A673 (cell line): ENCODE measurements around the gene PIP4K2A. TPM values are rescaled to one million over a fixed set of nuclear protein-coding genes. Genes with fewer than 3 reads are reported as not detected.

ENCODE experiments used
- BruUV-seq: library from RNA; stranded (reverse); fragments of 400-500 nt; replicated peaks from 2 replicates; lab custom pipeline; 2021; lab: Mats Ljungman, UMichigan
- CTCF ChIA-PET: fragments of 300-600 bp; sonication (Branson Sonifier 250); formaldehyde crosslinking; loops from one replicate; lab custom pipeline; 2022; ENCODE audit warnings: antibody characterized with exemption; lab: Charles Lee
- POLR2A ChIA-PET: fragments of 300-600 bp; sonication (Branson Sonifier 250); formaldehyde crosslinking; loops from one replicate; lab custom pipeline; 2022; ENCODE audit warnings: antibody characterized with exemption; ENCODE audit not compliant: low non-redundant PET; lab: Charles Lee
- DNase-seq: peaks from one replicate; pipeline ENCODE4 v3.0.0-alpha.2; 2015; ENCODE audit warnings: low spot score
- H3K27ac ChIP-seq: fragments of 200-600 bp; sonication (generic); 2 replicates; pipeline ENCODE4 v1.5.1; 2016; ENCODE audit warnings: mixed run types, low read depth, mild to moderate bottlenecking, mixed read lengths, antibody characterized with exemption, low read length; ENCODE audit not compliant: poor library complexity, severe bottlenecking
- H3K27me3 ChIP-seq: fragments of 200-600 bp; sonication (generic); replicated peaks from 2 replicates; pipeline ENCODE4 v1.6.1; 2017; ENCODE audit warnings: mixed run types, low read depth, mild to moderate bottlenecking, mixed read lengths, antibody characterized with exemption, low read length; ENCODE audit not compliant: insufficient read depth, poor library complexity
- H3K36me3 ChIP-seq: fragments of 200-600 bp; sonication (generic); 2 replicates; pipeline ENCODE4 v1.6.1; 2016; ENCODE audit warnings: mixed run types, mild to moderate bottlenecking, mixed read lengths, antibody characterized with exemption, low read length; ENCODE audit not compliant: insufficient read depth, poor library complexity, severe bottlenecking
- H3K4me1 ChIP-seq: fragments of 200-600 bp; sonication (generic); 2 replicates; pipeline ENCODE4 v1.6.1; 2017; ENCODE audit warnings: mixed run types, mild to moderate bottlenecking, mixed read lengths, antibody characterized with exemption, low read length; ENCODE audit not compliant: insufficient read depth, poor library complexity, severe bottlenecking
- H3K4me3 ChIP-seq: fragments of 200-600 bp; sonication (generic); 2 replicates; pipeline ENCODE4 v1.5.1; 2016; ENCODE audit warnings: low read depth, mixed run types, mild to moderate bottlenecking, mixed read lengths, low read length; ENCODE audit not compliant: poor library complexity, severe bottlenecking
- H3K9me3 ChIP-seq: fragments of 200-600 bp; sonication (generic); 2 replicates; pipeline ENCODE4 v1.6.1; 2016; ENCODE audit warnings: mixed run types, low read depth, mild to moderate bottlenecking, mixed read lengths, antibody characterized with exemption, low read length; ENCODE audit not compliant: poor library complexity, severe bottlenecking
- EZH2 ChIP-seq: fragments of 200-600 bp; sonication (generic); IDR thresholded peaks from 2 replicates; pipeline ENCODE4 v1.6.1; 2017; ENCODE audit warnings: borderline replicate concordance, low read depth, mild to moderate bottlenecking, mixed read lengths, antibody characterized with exemption, low read length; ENCODE audit not compliant: poor library complexity, severe bottlenecking
- intact Hi-C: fragments of 100-400 bp; cut with micrococcal nuclease; formaldehyde crosslinking; loops from one replicate; pipeline ENCODE4 v1.10.0; 2022; ENCODE audit not compliant: unreplicated experiment
- total RNA-seq: library from RNA; stranded (reverse); gene quantifications from 2 replicates; pipeline ENCODE4 v1.2.3, GENCODE V29; 2021
- TF ChIP-seq, protein P1 (sequence below): fragments of 300-800, 200-600 bp; sonication (generic); conservative IDR thresholded peaks from 2 replicates; pipeline ENCODE4 v1.5.1; 2017; ENCODE audit warnings: low read depth, mild to moderate bottlenecking, antibody characterized with exemption, low read length, moderate library complexity, mixed read lengths

Gene PIP4K2A
- total RNA-seq, 1 experiment from 2014 or later = 19.8 TPM

DNA sequence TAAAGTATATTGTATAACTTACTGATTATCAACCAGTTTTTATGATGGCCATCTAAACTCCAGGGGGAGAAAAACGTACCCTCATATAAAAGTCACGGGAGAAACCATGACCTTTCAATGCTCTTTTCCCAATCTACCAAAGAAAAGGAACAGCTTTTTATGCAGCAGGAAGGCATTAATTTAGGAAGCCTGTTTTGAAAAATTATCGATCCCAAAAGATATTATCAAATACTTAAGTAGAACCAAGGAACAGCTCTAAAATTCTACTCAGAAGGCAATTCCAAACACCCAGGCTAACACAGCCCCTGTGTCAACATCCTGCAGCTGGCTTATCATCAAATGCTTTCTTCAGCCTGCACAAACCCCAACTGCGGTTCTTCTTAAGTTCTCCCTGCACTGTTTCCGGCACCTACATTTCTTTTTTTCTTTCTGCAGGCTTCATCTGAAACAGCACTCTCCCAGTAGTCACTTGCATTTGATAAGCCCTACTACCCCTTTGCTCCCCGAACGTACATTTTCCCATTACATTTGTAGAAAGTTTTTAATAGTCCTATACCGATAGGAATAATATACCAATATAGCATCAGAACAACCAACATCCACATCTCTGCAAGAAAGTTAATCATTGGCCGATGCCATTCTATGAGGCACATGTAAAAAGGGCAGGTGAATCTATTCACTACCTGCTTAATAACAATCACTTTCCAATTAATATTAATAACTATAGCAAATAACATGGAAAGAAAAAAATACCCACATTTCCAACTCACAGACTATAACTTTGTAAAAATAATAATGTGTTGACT, 47.9 kb downstream of the PIP4K2A start:
- Histone ChIP-seq H3K4me3 (no peak overlapping the region), H3K9me3 (no peaks in the 10 kb centered on the region), H3K36me3 (no peaks in the 10 kb centered on the region), H3K27me3 (no peaks in the 10 kb centered on the region), H3K4me1 (peaks cover 3% of the 10 kb centered on the region), H3K27ac (no peak overlapping the region)
- no TSS peak for BruUV-seq
- ChIA-PET CTCF (no interaction called here), POLR2A (no interaction called here)
- TF ChIP-seq EZH2 = no peak
- TF ChIP-seq, protein P1, sequence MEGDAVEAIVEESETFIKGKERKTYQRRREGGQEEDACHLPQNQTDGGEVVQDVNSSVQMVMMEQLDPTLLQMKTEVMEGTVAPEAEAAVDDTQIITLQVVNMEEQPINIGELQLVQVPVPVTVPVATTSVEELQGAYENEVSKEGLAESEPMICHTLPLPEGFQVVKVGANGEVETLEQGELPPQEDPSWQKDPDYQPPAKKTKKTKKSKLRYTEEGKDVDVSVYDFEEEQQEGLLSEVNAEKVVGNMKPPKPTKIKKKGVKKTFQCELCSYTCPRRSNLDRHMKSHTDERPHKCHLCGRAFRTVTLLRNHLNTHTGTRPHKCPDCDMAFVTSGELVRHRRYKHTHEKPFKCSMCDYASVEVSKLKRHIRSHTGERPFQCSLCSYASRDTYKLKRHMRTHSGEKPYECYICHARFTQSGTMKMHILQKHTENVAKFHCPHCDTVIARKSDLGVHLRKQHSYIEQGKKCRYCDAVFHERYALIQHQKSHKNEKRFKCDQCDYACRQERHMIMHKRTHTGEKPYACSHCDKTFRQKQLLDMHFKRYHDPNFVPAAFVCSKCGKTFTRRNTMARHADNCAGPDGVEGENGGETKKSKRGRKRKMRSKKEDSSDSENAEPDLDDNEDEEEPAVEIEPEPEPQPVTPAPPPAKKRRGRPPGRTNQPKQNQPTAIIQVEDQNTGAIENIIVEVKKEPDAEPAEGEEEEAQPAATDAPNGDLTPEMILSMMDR = no peak
- intact Hi-C loops = no loop called here
- DNase-seq = no peak

DNA sequence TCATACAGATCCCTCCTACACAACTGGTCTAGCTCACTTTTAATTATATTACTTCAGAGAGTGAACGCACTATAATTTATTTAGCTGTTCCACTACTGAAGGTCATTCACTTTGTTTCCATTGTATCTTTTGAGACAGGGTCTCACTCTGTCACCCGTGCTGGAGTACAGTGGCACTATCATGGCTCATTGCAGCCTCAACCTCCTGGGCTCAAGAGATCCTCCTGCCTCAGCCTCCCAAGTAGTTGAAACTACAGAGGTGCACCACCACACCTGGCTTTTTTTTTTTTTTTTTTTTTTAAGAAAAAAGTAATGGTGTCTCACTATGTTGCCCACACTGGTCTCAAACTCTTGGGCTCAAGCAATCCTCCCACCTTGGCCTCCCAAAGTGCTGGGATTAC, 49.0 kb downstream of the PIP4K2A start:
- intact Hi-C loops = no loop called here
- Histone ChIP-seq H3K9me3 (no peaks in the 10 kb centered on the region), H3K36me3 (no peaks in the 10 kb centered on the region), H3K27me3 (no peaks in the 10 kb centered on the region), H3K4me1 (peaks cover 3% of the 10 kb centered on the region), H3K27ac (no peak overlapping the region), H3K4me3 (no peak overlapping the region)
- CTCF ChIA-PET = no interaction called here
- POLR2A ChIA-PET = no interaction called here
- BruUV-seq = no TSS peak
- TF ChIP-seq EZH2 = no peak
- TF ChIP-seq, protein P1 = no peak
- DNase-seq = no peak

DNA sequence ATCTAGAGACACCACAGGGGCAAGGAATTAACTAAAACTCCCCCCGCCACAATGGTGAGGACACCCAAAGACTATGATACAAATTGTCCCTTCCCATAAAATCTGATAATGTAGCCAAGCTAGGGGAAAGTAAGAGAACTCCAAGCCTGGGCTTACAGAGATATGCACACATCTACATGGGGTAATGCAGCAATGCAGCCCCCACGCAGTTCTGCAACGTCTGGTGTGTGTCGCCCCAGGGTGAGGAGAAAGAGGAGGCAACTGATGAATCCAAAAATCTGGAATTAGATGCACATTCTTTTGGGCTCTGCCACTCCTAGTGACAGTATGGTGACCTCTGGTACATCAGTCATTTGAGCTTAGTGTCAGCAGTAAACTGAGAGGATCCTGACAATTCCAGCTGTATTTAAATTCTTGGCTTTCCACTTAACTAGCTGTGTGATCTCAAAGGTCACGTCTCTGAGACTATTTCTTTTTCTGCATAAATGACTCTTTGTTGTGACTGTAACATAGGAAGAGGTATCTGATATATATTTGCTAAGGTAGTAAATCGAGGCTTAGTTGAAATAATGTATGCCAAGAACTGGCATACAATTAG, 51.5 kb downstream of the PIP4K2A start:
- DNase-seq = no peak
- intact Hi-C loops = no loop called here
- Histone ChIP-seq H3K27me3 (no peaks in the 10 kb centered on the region), H3K4me3 (no peak overlapping the region), H3K27ac (no peak overlapping the region), H3K36me3 (no peaks in the 10 kb centered on the region), H3K4me1 (peaks cover 14% of the 10 kb centered on the region), H3K9me3 (no peaks in the 10 kb centered on the region)
- ChIA-PET POLR2A (no interaction called here), CTCF (no interaction called here)
- no TSS peak for BruUV-seq
- no peak for TF ChIP-seq EZH2
- TF ChIP-seq, protein P1 = no peak
